ENCODE measurements around the gene SPEM1. TPM values are rescaled to one million over a fixed set of nuclear protein-coding genes. Genes with fewer than 3 reads are reported as not detected.

Gene SPEM1
- total and polyA plus RNA-seq, 2 donors (not counting 1 experiment from before 2014, with no cell fraction given), result not detected

DNA sequence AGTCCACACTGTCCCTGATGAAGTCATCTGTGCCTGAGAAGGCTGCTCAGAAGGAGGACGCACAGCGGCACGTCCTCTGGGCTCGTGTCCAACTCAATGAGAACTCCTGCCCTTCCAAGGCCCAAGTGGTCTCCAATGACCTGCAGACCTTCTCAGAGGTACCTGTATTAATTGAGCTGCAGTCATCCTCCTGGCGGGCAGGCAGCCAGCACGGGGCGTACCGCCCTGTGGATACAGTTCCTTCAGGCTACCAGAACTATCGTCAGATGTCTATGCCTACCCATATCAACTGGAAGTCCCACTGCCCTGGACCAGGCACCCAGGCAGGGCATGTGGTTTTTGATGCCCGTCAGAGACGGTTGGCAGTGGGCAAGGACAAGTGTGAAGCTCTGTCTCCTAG lies 12.2 kb downstream of the SPEM1 start:
- ATAC-seq (ENCODE audit: low read depth) (no peak), DNase-seq (no peak)
- H3K79me2 ChIP-seq (ENCODE audit: control insufficient read depth, insufficient read depth, low read length), result peaks cover 8% of the 10 kb centered on the region
- H3K4me1 ChIP-seq (ENCODE audit: control insufficient read depth in 2 of 2, insufficient read depth in 2 of 2, low read length in 2 of 2), result peaks cover 11 to 16% of the 10 kb centered on the region in 2 donors
- H3K4me2 ChIP-seq (replicated peaks; ENCODE audit: low read depth, low read length, poor library complexity, severe bottlenecking), result no peak overlapping the region
- H3K4me3 ChIP-seq (ENCODE audit: control extremely low read depth in 1 of 5, extremely low read depth in 1 of 5, insufficient read depth in 1 of 5, low read depth in 2 of 5, low read length in 4 of 5), result no peak overlapping the region
- H4K20me1 ChIP-seq (ENCODE audit: control insufficient read depth, insufficient read depth, low read length, poor library complexity, severe bottlenecking), result peaks cover 13% of the 10 kb centered on the region
- no peaks in the 10 kb centered on the region for H3K9me3 Mint-ChIP-seq (ENCODE audit: insufficient read depth)
- H3K27me3 ChIP-seq (replicated peaks in 1 of 4; ENCODE audit: control extremely low read depth in 1 of 4, control insufficient read depth in 3 of 4, insufficient read depth in 4 of 4, low read length in 3 of 4), result no peaks in the 10 kb centered on the region
- no peak overlapping the region for H3K9ac ChIP-seq (ENCODE audit: low read length)
- H3K27ac Mint-ChIP-seq, result no peak overlapping the region
- TF ChIP-seq, protein P1, sequence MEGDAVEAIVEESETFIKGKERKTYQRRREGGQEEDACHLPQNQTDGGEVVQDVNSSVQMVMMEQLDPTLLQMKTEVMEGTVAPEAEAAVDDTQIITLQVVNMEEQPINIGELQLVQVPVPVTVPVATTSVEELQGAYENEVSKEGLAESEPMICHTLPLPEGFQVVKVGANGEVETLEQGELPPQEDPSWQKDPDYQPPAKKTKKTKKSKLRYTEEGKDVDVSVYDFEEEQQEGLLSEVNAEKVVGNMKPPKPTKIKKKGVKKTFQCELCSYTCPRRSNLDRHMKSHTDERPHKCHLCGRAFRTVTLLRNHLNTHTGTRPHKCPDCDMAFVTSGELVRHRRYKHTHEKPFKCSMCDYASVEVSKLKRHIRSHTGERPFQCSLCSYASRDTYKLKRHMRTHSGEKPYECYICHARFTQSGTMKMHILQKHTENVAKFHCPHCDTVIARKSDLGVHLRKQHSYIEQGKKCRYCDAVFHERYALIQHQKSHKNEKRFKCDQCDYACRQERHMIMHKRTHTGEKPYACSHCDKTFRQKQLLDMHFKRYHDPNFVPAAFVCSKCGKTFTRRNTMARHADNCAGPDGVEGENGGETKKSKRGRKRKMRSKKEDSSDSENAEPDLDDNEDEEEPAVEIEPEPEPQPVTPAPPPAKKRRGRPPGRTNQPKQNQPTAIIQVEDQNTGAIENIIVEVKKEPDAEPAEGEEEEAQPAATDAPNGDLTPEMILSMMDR (IDR thresholded peaks at IDR 0.05), result no peak
- no peak for TF ChIP-seq EZH2 (IDR thresholded peaks at IDR 0.05; ENCODE audit: borderline replicate concordance, insufficient read depth, low read depth, low read length, poor library complexity, severe bottlenecking)
- no peak overlapping the region for H2AFZ ChIP-seq (ENCODE audit: insufficient read depth, low read depth, low read length, poor library complexity, severe bottlenecking)
- WGBS (ENCODE audit: insufficient coverage), result 96% methylated on average over 11 of the region's 11 CpGs
- CTCF ChIA-PET, result interaction anchor here (0.6 to 1.4 kb wide), 2 partner anchors 129 to 136 kb away, joined by 3 to 4 read pairs; no protein-coding TSS in a partner anchor
- H3K4me1 Mint-ChIP-seq, result peaks cover 17% of the 10 kb centered on the region
- peaks cover 0 to 13% (median 0%) of the 10 kb centered on the region in 3 donors for H3K9me3 ChIP-seq (ENCODE audit: control extremely low read depth in 1 of 3, control insufficient read depth in 2 of 3, insufficient read depth in 1 of 3, low read length in 2 of 3)
- H3K4me3 Mint-ChIP-seq, result no peak overlapping the region
- no peak overlapping the region for H3K27ac ChIP-seq (ENCODE audit: low read length in 2 of 2)
- H3K36me3 ChIP-seq (replicated peaks in 1 of 2; ENCODE audit: control extremely low read depth in 1 of 2, control insufficient read depth in 1 of 2, extremely low read depth in 1 of 2, insufficient read depth in 2 of 2, low read length in 1 of 2), result no peaks in the 10 kb centered on the region
- intact Hi-C loops (cut with micrococcal nuclease), result no loop called here
- POLR2A ChIA-PET, result interaction anchor here (0.6 kb wide), 1 partner anchor 14 kb away, joined by 6 read pairs; no protein-coding TSS in a partner anchor
- no peaks in the 10 kb centered on the region for H3K27me3 Mint-ChIP-seq

All from B cell (primary cell).